Upper lobe of right lung (tissue), 1 donor: ENCODE data around the gene WDR73. TPM values are rescaled to one million over a fixed set of nuclear protein-coding genes. Genes with fewer than 3 reads are reported as not detected.

Experiments
- ATAC-seq: fragments of 200-7000 bp; cut with Tn5 transposase; one replicate; pipeline ENCODE4 v1.9.1; 2020; ENCODE audit warnings: mild to moderate bottlenecking, moderate library complexity
- DNase-seq: peaks from one replicate; pipeline ENCODE4 v3.0.0-alpha.2; 2020
- H3K27ac ChIP-seq: fragments of 200-600 bp; one replicate; pipeline ENCODE4 v1.8.0; 2022
- H3K27me3 ChIP-seq: fragments of 200-600 bp; one replicate; pipeline ENCODE4 v1.8.0; 2022; ENCODE audit warnings: mild to moderate bottlenecking
- H3K36me3 ChIP-seq: fragments of 200-600 bp; one replicate; pipeline ENCODE4 v1.8.0; 2022
- H3K4me1 ChIP-seq: fragments of 200-600 bp; one replicate; pipeline ENCODE4 v1.8.0; 2022
- H3K4me3 ChIP-seq: fragments of 200-600 bp; one replicate; pipeline ENCODE4 v1.8.0; 2022; ENCODE audit warnings: mild to moderate bottlenecking
- H3K9me3 ChIP-seq: fragments of 200-600 bp; one replicate; pipeline ENCODE4 v1.8.0; 2022
- intact Hi-C: fragments of 100-400 bp; cut with DNase I; formaldehyde crosslinking; loops from one replicate; pipeline ENCODE4 v1.11.0; 2022
- total RNA-seq: library from RNA; stranded (reverse); fragmentation: NEBNext Ultra II Directional; extraction: Animal tissue kit (Norgen Biotek cat#: 25700); gene quantifications from one replicate; pipeline ENCODE4 v1.2.1, GENCODE V29; 2021
- TF ChIP-seq, protein P1 (sequence below): fragments of 200-600 bp; IDR thresholded peaks from one replicate; pipeline ENCODE4 v1.8.0; 2022; ENCODE audit warnings: antibody characterized with exemption
- donor health status: DM: no; HTN: yes; CAD: no; lungs with severe emphysema.

The WDR73 gene
- total RNA-seq, 1 donor from 2014 or later, result 29.4 TPM

GRCh38 chr15:84590406-84590805, 63.7 kb downstream of the WDR73 start:
- ATAC-seq (no peak), DNase-seq (no peak)
- TF ChIP-seq, protein P1, sequence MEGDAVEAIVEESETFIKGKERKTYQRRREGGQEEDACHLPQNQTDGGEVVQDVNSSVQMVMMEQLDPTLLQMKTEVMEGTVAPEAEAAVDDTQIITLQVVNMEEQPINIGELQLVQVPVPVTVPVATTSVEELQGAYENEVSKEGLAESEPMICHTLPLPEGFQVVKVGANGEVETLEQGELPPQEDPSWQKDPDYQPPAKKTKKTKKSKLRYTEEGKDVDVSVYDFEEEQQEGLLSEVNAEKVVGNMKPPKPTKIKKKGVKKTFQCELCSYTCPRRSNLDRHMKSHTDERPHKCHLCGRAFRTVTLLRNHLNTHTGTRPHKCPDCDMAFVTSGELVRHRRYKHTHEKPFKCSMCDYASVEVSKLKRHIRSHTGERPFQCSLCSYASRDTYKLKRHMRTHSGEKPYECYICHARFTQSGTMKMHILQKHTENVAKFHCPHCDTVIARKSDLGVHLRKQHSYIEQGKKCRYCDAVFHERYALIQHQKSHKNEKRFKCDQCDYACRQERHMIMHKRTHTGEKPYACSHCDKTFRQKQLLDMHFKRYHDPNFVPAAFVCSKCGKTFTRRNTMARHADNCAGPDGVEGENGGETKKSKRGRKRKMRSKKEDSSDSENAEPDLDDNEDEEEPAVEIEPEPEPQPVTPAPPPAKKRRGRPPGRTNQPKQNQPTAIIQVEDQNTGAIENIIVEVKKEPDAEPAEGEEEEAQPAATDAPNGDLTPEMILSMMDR, result no peak
- Histone ChIP-seq H3K27ac (no peak overlapping the region), H3K4me1 (peaks cover 7% of the 10 kb centered on the region), H3K36me3 (no peaks in the 10 kb centered on the region), H3K27me3 (no peaks in the 10 kb centered on the region), H3K4me3 (no peak overlapping the region), H3K9me3 (no peaks in the 10 kb centered on the region)
- intact Hi-C loops, result no loop called here

Other genes with a start within 250 kb of the WDR73 start
- 5.8 TPM for gene ZSCAN2, start 53.3 kb downstream of the WDR73 start, total RNA-seq
- 9.0 TPM for gene NMB, start 3.9 kb upstream of the WDR73 start, total RNA-seq
- gene SEC11A, start 61.9 kb upstream of the WDR73 start, total RNA-seq, result 168 TPM
- gene ZNF592, start 94.3 kb upstream of the WDR73 start, total RNA-seq, result 33.3 TPM
- 21.0 TPM for gene ALPK3, start 163.1 kb upstream of the WDR73 start, total RNA-seq
- gene SLC28A1, start 230.4 kb upstream of the WDR73 start, total RNA-seq, result not detected